CD14-positive monocyte (primary cell): Measurements from ENCODE around the gene ZC3H4. TPM values are rescaled to one million over a fixed set of nuclear protein-coding genes. Genes with fewer than 3 reads are reported as not detected.

Experiments
- DNase-seq, 3 donors: peaks; one replicate each; pipeline ENCODE4 v3.0.0-alpha.2; 2011 to 2022
- H2AFZ ChIP-seq: 2 replicates; pipeline ENCODE4 v1.6.0; 2012; ENCODE audit warnings: mild to moderate bottlenecking, low read depth, low read length, inconsistent platforms; ENCODE audit not compliant: insufficient read depth, poor library complexity, severe bottlenecking
- H3K27ac ChIP-seq, 2 donors: 1 replicate in 1 of 2; 2 replicates in 1 of 2; pipeline ENCODE4 v1.5.1; 2012 to 2013; ENCODE audit warnings: low read length in 2 of 2, control low read depth in 1 of 2, inconsistent platforms in 1 of 2, low read depth in 1 of 2, mild to moderate bottlenecking in 1 of 2
- H3K27me3 ChIP-seq, 2 donors: one replicate each; pipeline versions ENCODE4 v1.6.0 to v1.6.1; 2011 to 2013; ENCODE audit warnings: low read length in 2 of 2; ENCODE audit not compliant: control insufficient read depth in 2 of 2, insufficient read depth in 2 of 2
- H3K36me3 ChIP-seq, 2 donors: replicated peaks in 1 of 2; 1 replicate in 1 of 2; 2 replicates in 1 of 2; pipeline versions ENCODE4 v1.5.1 to v1.6.1; 2012 to 2013; ENCODE audit warnings: low read length in 2 of 2, control low read depth in 1 of 2, inconsistent platforms in 1 of 2, mild to moderate bottlenecking in 1 of 2; ENCODE audit not compliant: insufficient read depth in 2 of 2, control insufficient read depth in 1 of 2
- H3K4me1 ChIP-seq, 2 donors: 1 replicate in 1 of 2; 2 replicates in 1 of 2; pipeline versions ENCODE4 v1.5.1 to v1.6.1; 2012 to 2013; ENCODE audit warnings: low read length in 2 of 2, control low read depth in 1 of 2, inconsistent platforms in 1 of 2, mild to moderate bottlenecking in 1 of 2, moderate library complexity in 1 of 2; ENCODE audit not compliant: insufficient read depth in 2 of 2, control insufficient read depth in 1 of 2
- H3K4me2 ChIP-seq: replicated peaks from 2 replicates; pipeline ENCODE3; 2012; ENCODE audit warnings: low read length, moderate library complexity, mild to moderate bottlenecking; ENCODE audit not compliant: poor library complexity, severe bottlenecking; ENCODE audit errors: extremely low read depth
- H3K4me3 ChIP-seq, 3 experiments: fragments of 200-600 bp in 1 of 3; sonication (generic) in 1 of 3; replicated peaks in 1 of 3; 1 replicate in 2 of 3; 2 replicates in 1 of 3; pipeline ENCODE4 v1.5.1; 2011 to 2013; ENCODE audit warnings: low read length in 3 of 3, mild to moderate bottlenecking in 3 of 3, control low read depth in 2 of 3, low read depth in 2 of 3, inconsistent platforms in 1 of 3, moderate library complexity in 1 of 3
- H3K79me2 ChIP-seq: 2 replicates; pipeline ENCODE4 v1.6.0; 2012; ENCODE audit warnings: mild to moderate bottlenecking, control low read depth, inconsistent platforms, low read length, moderate library complexity; ENCODE audit not compliant: insufficient read depth
- H3K9ac ChIP-seq: 2 replicates; pipeline ENCODE4 v1.6.0; 2017; ENCODE audit warnings: low read length, mild to moderate bottlenecking; ENCODE audit not compliant: insufficient read depth, poor library complexity, severe bottlenecking
- H3K9me3 ChIP-seq, 2 donors: replicated peaks in 1 of 2; 1 replicate in 1 of 2; 2 replicates in 1 of 2; pipeline versions ENCODE4 v1.5.1 to v1.6.1; 2012 to 2013; ENCODE audit warnings: low read length in 2 of 2, control low read depth in 1 of 2; ENCODE audit not compliant: control insufficient read depth in 1 of 2, insufficient read depth in 1 of 2
- H4K20me1 ChIP-seq: 2 replicates; pipeline ENCODE4 v1.6.0; 2012; ENCODE audit warnings: mild to moderate bottlenecking, low read length, control low read depth, moderate library complexity; ENCODE audit not compliant: insufficient read depth
- H3K27ac Mint-ChIP-seq, 7 donors: one replicate each; pipeline ENCODE4 v1.8.0; 2020; ENCODE audit warnings: mild to moderate bottlenecking in 7 of 7, mixed read lengths in 7 of 7, moderate library complexity in 6 of 7, inconsistent platforms in 2 of 7
- H3K27me3 Mint-ChIP-seq, 3 donors: one replicate each; pipeline ENCODE4 v1.8.0; 2021 to 2022; ENCODE audit warnings: low read depth in 3 of 3, mild to moderate bottlenecking in 3 of 3, mixed read lengths in 3 of 3, moderate library complexity in 3 of 3, inconsistent platforms in 1 of 3
- H3K36me3 Mint-ChIP-seq, 2 donors: one replicate each; pipeline ENCODE4 v1.8.0; 2020; ENCODE audit warnings: mixed read lengths in 2 of 2, inconsistent platforms in 1 of 2, mild to moderate bottlenecking in 1 of 2
- H3K4me1 Mint-ChIP-seq: one replicate; pipeline ENCODE4 v1.8.0; 2020; ENCODE audit warnings: mild to moderate bottlenecking, mixed read lengths
- H3K4me3 Mint-ChIP-seq, 2 donors: one replicate each; pipeline ENCODE4 v1.8.0; 2020; ENCODE audit warnings: mild to moderate bottlenecking in 2 of 2, mixed read lengths in 2 of 2, moderate library complexity in 1 of 2
- H3K9me3 Mint-ChIP-seq, 7 donors: one replicate each; pipeline ENCODE4 v1.8.0; 2020 to 2022; ENCODE audit warnings: mixed read lengths in 7 of 7, mild to moderate bottlenecking in 6 of 7, moderate library complexity in 6 of 7, inconsistent platforms in 2 of 7
- CTCF ChIP-seq: fragments of 200-600 bp; IDR thresholded peaks from one replicate; pipeline ENCODE4 v1.8.0; 2022; ENCODE audit warnings: antibody characterized with exemption, mild to moderate bottlenecking
- WGBS: methylation state at CpG from one replicate; pipeline ENCODE4 v1.1.5; 2013; ENCODE audit warnings: missing lambda C conversion rate; ENCODE audit not compliant: insufficient coverage; 5-methylcytosine and 5-hydroxymethylcytosine counted together
- intact Hi-C, 2 donors: fragments of 100-400 bp; cut with micrococcal nuclease; formaldehyde crosslinking; loops; one replicate each; pipeline versions ENCODE4 v1.15.0 to v1.15.1; 2023
- polyA plus RNA-seq, 3 donors: library from polyadenylated mRNA; depleted of rRNA in 1 of 3; unstranded in 2 of 3; stranded (reverse) in 1 of 3; fragments of 300-500 nt in 2 of 3; fragments of >200 nt in 1 of 3; fragmentation: Illumina TruSeq in 2 of 3; gene quantifications; 1 replicate in 2 of 3; 2 replicates in 1 of 3; pipeline ENCODE4 v1.2.3, GENCODE V29; 2012 to 2021

The ZC3H4 gene
- polyA plus RNA-seq, 3 donors: 0.24 to 9.9 (median 0.60) TPM

- Mint-ChIP-seq H3K9me3 (no peaks in the 10 kb centered on the region), H3K27me3 (peaks cover 0 to 1% (median 0%) of the 10 kb centered on the region in 3 donors), H3K27ac (no peak overlapping the region), H3K4me1 (no peaks in the 10 kb centered on the region), H3K36me3 (peaks cover 35 to 66% of the 10 kb centered on the region in 2 donors), H3K4me3 (no peak overlapping the region)
- Histone ChIP-seq H3K27ac (no peak overlapping the region), H3K4me1 (no peaks in the 10 kb centered on the region), H3K4me3 (no peak overlapping the region), H3K79me2 (no peaks in the 10 kb centered on the region), H3K9me3 (no peaks in the 10 kb centered on the region), H2AFZ (no peak overlapping the region), H3K9ac (no peak overlapping the region), H3K36me3 (peaks cover 51 to 60% of the 10 kb centered on the region in 2 donors), H3K4me2 (no peak overlapping the region), H4K20me1 (peaks cover 52% of the 10 kb centered on the region), H3K27me3 (no peaks in the 10 kb centered on the region)
- 100% methylated on average over 10 of the region's 11 CpGs for WGBS
- TF ChIP-seq CTCF: no peak
- intact Hi-C loops: no loop called here
- DNase-seq: no peak
Measured at GRCh38 chr19:47065242-47065641, 48.3 kb downstream of the ZC3H4 start.

GRCh38 chr19:47063874-47064273, 49.7 kb downstream of the ZC3H4 start:
- no peak overlapping the region for H3K9ac ChIP-seq
- no peak for TF ChIP-seq CTCF
- H3K9me3 Mint-ChIP-seq: no peaks in the 10 kb centered on the region

More at GRCh38 chr19:47063874-47064273, 49.7 kb downstream of the ZC3H4 start:
- Mint-ChIP-seq H3K4me3 (no peak overlapping the region), H3K4me1 (no peaks in the 10 kb centered on the region), H3K27ac (peak overlapping the region in 1 of 7 donors; percentile 3), H3K27me3 (peaks cover 0 to 3% (median 0%) of the 10 kb centered on the region in 3 donors), H3K36me3 (peaks cover 22 to 53% of the 10 kb centered on the region in 2 donors)
- 96% methylated on average over 4 of the region's 6 CpGs for WGBS
- intact Hi-C loops: no loop called here
- no peaks in the 10 kb centered on the region for H3K79me2 ChIP-seq
- DNase-seq: no peak
- no peaks in the 10 kb centered on the region for H3K9me3 ChIP-seq
- H3K4me2 ChIP-seq: no peak overlapping the region
- H3K36me3 ChIP-seq: peaks cover 37 to 46% of the 10 kb centered on the region in 2 donors
- H3K4me3 ChIP-seq: no peak overlapping the region
- H4K20me1 ChIP-seq: peaks cover 39% of the 10 kb centered on the region
- H3K27ac ChIP-seq: no peak overlapping the region
- H3K27me3 ChIP-seq: no peaks in the 10 kb centered on the region
- no peak overlapping the region for H2AFZ ChIP-seq
- no peaks in the 10 kb centered on the region for H3K4me1 ChIP-seq
